ENCODE results near the gene CECR2.

Gene CECR2

GRCh38 chr22:17512960-17513359 lies 143.7 kb downstream of the CECR2 start:
- Histone ChIP-seq H4K20me1 (ENCODE audit: control insufficient read depth, insufficient read depth, low read depth, low read length) (no peaks in the 10 kb centered on the region), H3K4me3 (ENCODE audit: low read length) (no peak overlapping the region), H3K4me2 (ENCODE audit: low read length) (no peak overlapping the region), H3K9me3 (ENCODE audit: control insufficient read depth, insufficient read depth, low read length) (no peaks in the 10 kb centered on the region), H3K27ac (ENCODE audit: low read depth, low read length) (no peak overlapping the region), H3K79me2 (ENCODE audit: control insufficient read depth, low read length) (no peaks in the 10 kb centered on the region), H3K27me3 (ENCODE audit: control insufficient read depth, low read length) (no peaks in the 10 kb centered on the region), H3F3A (ENCODE audit: control insufficient read depth, insufficient read depth) (no peaks in the 10 kb centered on the region), H3K4me1 (ENCODE audit: control insufficient read depth, low read length) (no peaks in the 10 kb centered on the region), H3K36me3 (ENCODE audit: control insufficient read depth, low read length) (0 out of 2 replicates have a peak, but pooled peaks cover 4% of the 10 kb centered on the region), H3K9me2 (replicated peaks; ENCODE audit: control insufficient read depth, low read length) (no peaks in the 10 kb centered on the region)
- TF ChIP-seq, protein P1, sequence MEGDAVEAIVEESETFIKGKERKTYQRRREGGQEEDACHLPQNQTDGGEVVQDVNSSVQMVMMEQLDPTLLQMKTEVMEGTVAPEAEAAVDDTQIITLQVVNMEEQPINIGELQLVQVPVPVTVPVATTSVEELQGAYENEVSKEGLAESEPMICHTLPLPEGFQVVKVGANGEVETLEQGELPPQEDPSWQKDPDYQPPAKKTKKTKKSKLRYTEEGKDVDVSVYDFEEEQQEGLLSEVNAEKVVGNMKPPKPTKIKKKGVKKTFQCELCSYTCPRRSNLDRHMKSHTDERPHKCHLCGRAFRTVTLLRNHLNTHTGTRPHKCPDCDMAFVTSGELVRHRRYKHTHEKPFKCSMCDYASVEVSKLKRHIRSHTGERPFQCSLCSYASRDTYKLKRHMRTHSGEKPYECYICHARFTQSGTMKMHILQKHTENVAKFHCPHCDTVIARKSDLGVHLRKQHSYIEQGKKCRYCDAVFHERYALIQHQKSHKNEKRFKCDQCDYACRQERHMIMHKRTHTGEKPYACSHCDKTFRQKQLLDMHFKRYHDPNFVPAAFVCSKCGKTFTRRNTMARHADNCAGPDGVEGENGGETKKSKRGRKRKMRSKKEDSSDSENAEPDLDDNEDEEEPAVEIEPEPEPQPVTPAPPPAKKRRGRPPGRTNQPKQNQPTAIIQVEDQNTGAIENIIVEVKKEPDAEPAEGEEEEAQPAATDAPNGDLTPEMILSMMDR (IDR thresholded peaks at IDR 0.05; ENCODE audit: low read depth, low read length, poor library complexity, severe bottlenecking): no peak
- TF ChIP-seq EZH2phosphoT487 (IDR thresholded peaks at IDR 0.05; ENCODE audit: borderline replicate concordance, low read length): no peak

DNA sequence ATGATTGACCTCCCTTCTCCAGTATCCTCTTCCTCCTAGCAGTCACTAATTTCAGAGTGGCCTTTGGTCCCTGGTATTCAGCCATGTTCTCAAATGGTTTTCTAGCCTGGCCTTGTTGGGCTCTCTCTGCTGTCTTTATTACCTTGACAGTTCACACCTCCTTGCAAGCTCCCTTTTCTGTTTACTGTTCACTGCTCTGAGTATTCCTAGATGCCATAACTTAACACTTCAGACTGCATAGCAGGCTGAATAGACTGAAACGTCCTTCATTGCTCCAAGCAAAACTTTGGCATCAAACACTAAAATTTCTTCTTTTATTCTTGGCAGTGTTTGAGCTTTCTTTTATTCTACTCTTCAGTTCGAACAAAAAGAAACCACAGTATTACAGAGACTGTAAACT lies 144.4 kb downstream of the CECR2 start:
- Histone ChIP-seq H3F3A (ENCODE audit: control insufficient read depth, insufficient read depth) (no peaks in the 10 kb centered on the region), H3K4me3 (ENCODE audit: low read length) (no peak overlapping the region), H3K9me3 (ENCODE audit: control insufficient read depth, insufficient read depth, low read length) (no peaks in the 10 kb centered on the region), H3K27me3 (ENCODE audit: control insufficient read depth, low read length) (no peaks in the 10 kb centered on the region), H3K4me1 (ENCODE audit: control insufficient read depth, low read length) (no peaks in the 10 kb centered on the region), H4K20me1 (ENCODE audit: control insufficient read depth, insufficient read depth, low read depth, low read length) (no peaks in the 10 kb centered on the region), H3K4me2 (ENCODE audit: low read length) (no peak overlapping the region), H3K27ac (ENCODE audit: low read depth, low read length) (no peak overlapping the region), H3K9me2 (replicated peaks; ENCODE audit: control insufficient read depth, low read length) (no peaks in the 10 kb centered on the region), H3K79me2 (ENCODE audit: control insufficient read depth, low read length) (no peaks in the 10 kb centered on the region), H3K36me3 (ENCODE audit: control insufficient read depth, low read length) (0 out of 2 replicates have a peak, but pooled peaks cover 4% of the 10 kb centered on the region)
- TF ChIP-seq EZH2phosphoT487 (IDR thresholded peaks at IDR 0.05; ENCODE audit: borderline replicate concordance, low read length): no peak
- TF ChIP-seq, protein P1 (IDR thresholded peaks at IDR 0.05; ENCODE audit: low read depth, low read length, poor library complexity, severe bottlenecking): no peak

- H3F3A ChIP-seq (ENCODE audit: control insufficient read depth, insufficient read depth): no peaks in the 10 kb centered on the region
- H3K4me1 ChIP-seq (ENCODE audit: control insufficient read depth, low read length): no peaks in the 10 kb centered on the region
- H3K36me3 ChIP-seq (ENCODE audit: control insufficient read depth, low read length): 0 out of 2 replicates have a peak, but pooled peaks cover 4% of the 10 kb centered on the region
- H3K27ac ChIP-seq (ENCODE audit: low read depth, low read length): no peak overlapping the region
- TF ChIP-seq EZH2phosphoT487 (IDR thresholded peaks at IDR 0.05; ENCODE audit: borderline replicate concordance, low read length): no peak
- TF ChIP-seq, protein P1 (IDR thresholded peaks at IDR 0.05; ENCODE audit: low read depth, low read length, poor library complexity, severe bottlenecking): no peak
- no peak overlapping the region for H3K4me2 ChIP-seq (ENCODE audit: low read length)
- H4K20me1 ChIP-seq (ENCODE audit: control insufficient read depth, insufficient read depth, low read depth, low read length): no peaks in the 10 kb centered on the region
- no peaks in the 10 kb centered on the region for H3K9me3 ChIP-seq (ENCODE audit: control insufficient read depth, insufficient read depth, low read length)
- no peaks in the 10 kb centered on the region for H3K79me2 ChIP-seq (ENCODE audit: control insufficient read depth, low read length)
- no peaks in the 10 kb centered on the region for H3K27me3 ChIP-seq (ENCODE audit: control insufficient read depth, low read length)
- no peak overlapping the region for H3K4me3 ChIP-seq (ENCODE audit: low read length)
- no peaks in the 10 kb centered on the region for H3K9me2 ChIP-seq (replicated peaks; ENCODE audit: control insufficient read depth, low read length)
Observed at GRCh38 chr22:17514084-17514483, 144.8 kb downstream of the CECR2 start.

All from DOHH2 (cell line).